Ovary (tissue), 3 donors: Measurements from ENCODE around the gene TEF.

Experiments
- EP300 ChIP-seq: sonication (generic); formaldehyde crosslinking; IDR thresholded peaks from one replicate; pipeline ENCODE4 v1.6.1; 2017; ENCODE audit warnings: antibody characterized with exemption
- POLR2A ChIP-seq: fragments of 450-650 bp; IDR thresholded peaks from one replicate; pipeline ENCODE4 v1.6.1; 2017; ENCODE audit warnings: antibody characterized with exemption, mild to moderate bottlenecking, moderate library complexity
- TF ChIP-seq, protein P1 (sequence below), 3 donors: fragments of 450-650 bp in 2 of 3; fragments of 200-600 bp in 1 of 3; IDR thresholded peaks; one replicate each; pipeline versions ENCODE4 v1.5.1 to v1.8.0; 2016 to 2022; ENCODE audit warnings: antibody characterized with exemption in 3 of 3, mild to moderate bottlenecking in 1 of 3
- donor health status: DM: no; HTN: no; CAD: no.

DNA sequence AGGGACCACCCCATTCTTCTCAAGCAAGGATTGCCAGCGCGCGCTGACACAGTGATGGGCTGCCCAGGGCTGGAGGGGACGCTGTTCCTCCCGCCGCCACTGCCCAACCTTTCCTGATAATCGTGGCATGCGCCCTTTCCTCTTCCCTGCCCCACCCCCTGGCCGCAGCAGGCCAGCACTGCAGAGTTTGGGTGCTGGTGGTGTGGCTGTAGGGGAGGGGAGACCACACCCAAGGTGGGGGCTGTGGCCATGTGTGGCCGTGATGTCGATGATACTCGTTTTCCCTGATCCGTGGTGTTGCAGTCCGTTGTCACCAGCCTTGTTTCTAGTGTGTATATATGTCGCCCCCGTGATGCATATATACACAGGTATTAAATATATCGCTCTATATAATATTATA lies 22.8 kb upstream of the TEF start:
- TF ChIP-seq POLR2A (no peak), EP300 (no peak)
- TF ChIP-seq, protein P1, sequence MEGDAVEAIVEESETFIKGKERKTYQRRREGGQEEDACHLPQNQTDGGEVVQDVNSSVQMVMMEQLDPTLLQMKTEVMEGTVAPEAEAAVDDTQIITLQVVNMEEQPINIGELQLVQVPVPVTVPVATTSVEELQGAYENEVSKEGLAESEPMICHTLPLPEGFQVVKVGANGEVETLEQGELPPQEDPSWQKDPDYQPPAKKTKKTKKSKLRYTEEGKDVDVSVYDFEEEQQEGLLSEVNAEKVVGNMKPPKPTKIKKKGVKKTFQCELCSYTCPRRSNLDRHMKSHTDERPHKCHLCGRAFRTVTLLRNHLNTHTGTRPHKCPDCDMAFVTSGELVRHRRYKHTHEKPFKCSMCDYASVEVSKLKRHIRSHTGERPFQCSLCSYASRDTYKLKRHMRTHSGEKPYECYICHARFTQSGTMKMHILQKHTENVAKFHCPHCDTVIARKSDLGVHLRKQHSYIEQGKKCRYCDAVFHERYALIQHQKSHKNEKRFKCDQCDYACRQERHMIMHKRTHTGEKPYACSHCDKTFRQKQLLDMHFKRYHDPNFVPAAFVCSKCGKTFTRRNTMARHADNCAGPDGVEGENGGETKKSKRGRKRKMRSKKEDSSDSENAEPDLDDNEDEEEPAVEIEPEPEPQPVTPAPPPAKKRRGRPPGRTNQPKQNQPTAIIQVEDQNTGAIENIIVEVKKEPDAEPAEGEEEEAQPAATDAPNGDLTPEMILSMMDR (IDR thresholded peaks at IDR 0.05) = no peak
